DND-41 (cell line): Measurements from ENCODE around the gene LCN12.

ENCODE experiments used
- ATAC-seq: fragments of 200-7000 bp; cut with Tn5 transposase; 3 replicates; pipeline ENCODE4 v1.9.1; 2021; ENCODE audit warnings: low read depth; ENCODE audit not compliant: insufficient read depth
- DNase-seq: peaks from one replicate; pipeline ENCODE4 v3.0.0-alpha.2; 2020
- H2AFZ ChIP-seq: 2 replicates; pipeline ENCODE4 v1.6.0; 2012; ENCODE audit warnings: low read depth, low read length
- H3K27ac ChIP-seq: 2 replicates; pipeline ENCODE4 v1.5.1; 2012; ENCODE audit warnings: low read length, inconsistent platforms
- H3K27me3 ChIP-seq: fragments of 200-600 bp; sonication (generic); 2 replicates; pipeline ENCODE4 v1.6.0; 2012; ENCODE audit warnings: low read length, mild to moderate bottlenecking, inconsistent platforms; ENCODE audit not compliant: insufficient read depth, poor library complexity
- H3K36me3 ChIP-seq: 2 replicates; pipeline ENCODE4 v1.5.1; 2012; ENCODE audit warnings: low read length, inconsistent platforms; ENCODE audit not compliant: insufficient read depth
- H3K4me1 ChIP-seq: 2 replicates; pipeline ENCODE4 v1.5.1; 2012; ENCODE audit warnings: mild to moderate bottlenecking, low read length; ENCODE audit not compliant: insufficient read depth
- H3K4me2 ChIP-seq: 2 replicates; pipeline ENCODE4 v1.6.0; 2012; ENCODE audit warnings: mild to moderate bottlenecking, moderate library complexity, low read length, inconsistent platforms; ENCODE audit not compliant: insufficient read depth
- H3K4me3 ChIP-seq, 2 experiments: fragments of 200-600 bp in 1 of 2; shearing (Covaris generic) in 1 of 2; 2 replicates each; pipeline ENCODE4 v1.5.1; 2012 to 2016; ENCODE audit warnings: inconsistent platforms in 2 of 2, low read length in 2 of 2, mild to moderate bottlenecking in 2 of 2, low read depth in 1 of 2, moderate library complexity in 1 of 2
- H3K79me2 ChIP-seq: 2 replicates; pipeline ENCODE4 v1.6.0; 2012; ENCODE audit warnings: low read length, inconsistent platforms; ENCODE audit not compliant: insufficient read depth
- H3K9ac ChIP-seq: 2 replicates; pipeline ENCODE4 v1.6.0; 2012; ENCODE audit warnings: low read depth, mild to moderate bottlenecking, inconsistent platforms, low read length, moderate library complexity
- H3K9me3 ChIP-seq: 2 replicates; pipeline ENCODE4 v1.5.1; 2012; ENCODE audit warnings: low read length, moderate library complexity, mild to moderate bottlenecking, inconsistent platforms; ENCODE audit not compliant: insufficient read depth, severe bottlenecking
- H4K20me1 ChIP-seq: 2 replicates; pipeline ENCODE4 v1.6.0; 2012; ENCODE audit warnings: low read length; ENCODE audit not compliant: insufficient read depth
- EZH2 ChIP-seq: IDR thresholded peaks from 3 replicates; pipeline ENCODE4 v1.6.1; 2012; ENCODE audit warnings: borderline replicate concordance, low read depth, mild to moderate bottlenecking, moderate library complexity, low read length, inconsistent platforms; ENCODE audit not compliant: severe bottlenecking
- TF ChIP-seq, protein P1 (sequence below): IDR thresholded peaks from 2 replicates; pipeline ENCODE4 v1.5.1; 2012; ENCODE audit warnings: borderline replicate concordance, low read length, moderate library complexity, mild to moderate bottlenecking; ENCODE audit not compliant: poor library complexity, severe bottlenecking; ENCODE audit errors: extremely low read depth

Gene LCN12

DNA sequence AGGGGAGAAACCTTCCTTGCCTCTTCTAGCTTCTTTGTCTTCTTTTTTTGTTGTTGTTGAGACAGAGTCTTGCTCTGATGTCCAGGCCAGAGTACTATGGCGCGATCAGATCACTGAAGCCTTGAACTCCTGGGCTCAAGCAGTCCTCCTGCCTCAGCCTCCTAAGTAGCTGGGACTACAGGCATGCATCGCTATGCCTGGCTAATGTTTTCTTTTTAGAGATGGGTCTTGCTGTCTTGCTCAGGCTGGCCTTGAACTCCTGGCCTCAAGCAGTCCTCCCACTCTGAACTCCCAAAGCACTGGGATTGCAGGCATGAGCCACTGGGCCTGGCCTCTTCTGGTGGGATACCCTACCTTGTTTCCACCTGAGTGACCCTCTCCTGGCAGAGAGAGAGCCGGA, 36.8 kb downstream of the LCN12 start:
- no peak overlapping the region for H3K27ac ChIP-seq
- no peak for TF ChIP-seq EZH2
- TF ChIP-seq, protein P1, sequence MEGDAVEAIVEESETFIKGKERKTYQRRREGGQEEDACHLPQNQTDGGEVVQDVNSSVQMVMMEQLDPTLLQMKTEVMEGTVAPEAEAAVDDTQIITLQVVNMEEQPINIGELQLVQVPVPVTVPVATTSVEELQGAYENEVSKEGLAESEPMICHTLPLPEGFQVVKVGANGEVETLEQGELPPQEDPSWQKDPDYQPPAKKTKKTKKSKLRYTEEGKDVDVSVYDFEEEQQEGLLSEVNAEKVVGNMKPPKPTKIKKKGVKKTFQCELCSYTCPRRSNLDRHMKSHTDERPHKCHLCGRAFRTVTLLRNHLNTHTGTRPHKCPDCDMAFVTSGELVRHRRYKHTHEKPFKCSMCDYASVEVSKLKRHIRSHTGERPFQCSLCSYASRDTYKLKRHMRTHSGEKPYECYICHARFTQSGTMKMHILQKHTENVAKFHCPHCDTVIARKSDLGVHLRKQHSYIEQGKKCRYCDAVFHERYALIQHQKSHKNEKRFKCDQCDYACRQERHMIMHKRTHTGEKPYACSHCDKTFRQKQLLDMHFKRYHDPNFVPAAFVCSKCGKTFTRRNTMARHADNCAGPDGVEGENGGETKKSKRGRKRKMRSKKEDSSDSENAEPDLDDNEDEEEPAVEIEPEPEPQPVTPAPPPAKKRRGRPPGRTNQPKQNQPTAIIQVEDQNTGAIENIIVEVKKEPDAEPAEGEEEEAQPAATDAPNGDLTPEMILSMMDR: no peak
- peaks cover 2% of the 10 kb centered on the region for H3K27me3 ChIP-seq

DNA sequence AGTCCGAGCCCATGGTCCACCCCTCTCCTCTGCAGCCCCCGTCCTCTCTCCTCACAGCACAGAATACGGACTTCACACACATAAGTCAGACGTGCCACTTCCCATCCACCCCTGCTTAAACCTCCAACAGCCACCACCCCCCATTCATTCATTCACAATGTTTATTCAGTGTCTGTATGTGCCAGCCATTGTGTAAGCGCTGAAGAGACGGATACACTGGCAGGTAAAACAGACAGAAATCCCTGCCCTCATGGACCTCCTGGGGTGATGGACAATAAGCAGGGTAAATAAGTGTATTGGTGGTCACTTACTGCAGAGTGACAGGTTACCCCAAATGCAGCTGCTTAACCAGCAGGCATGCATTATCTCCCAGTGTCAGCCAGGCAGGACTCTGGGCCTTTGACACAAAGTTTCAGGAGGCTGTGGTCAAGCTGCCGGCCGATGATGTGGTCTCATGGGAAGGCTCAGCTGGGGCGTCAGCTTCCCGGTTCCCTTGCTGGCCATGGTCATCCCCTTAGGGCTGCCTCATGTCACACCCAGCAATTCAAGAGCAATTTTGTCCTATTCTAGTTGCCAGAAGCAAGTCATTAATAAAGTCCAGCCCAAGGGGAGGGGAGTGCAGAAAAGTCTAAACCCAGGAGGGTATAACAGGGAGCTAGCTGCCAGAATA, 38.3 kb downstream of the LCN12 start:
- no peak for DNase-seq
- Histone ChIP-seq H3K79me2 (peaks cover 16% of the 10 kb centered on the region), H3K4me3 (no peak overlapping the region), H3K27me3 (peaks cover 2% of the 10 kb centered on the region), H3K36me3 (peaks cover 12% of the 10 kb centered on the region), H4K20me1 (peaks cover 20% of the 10 kb centered on the region), H3K9me3 (no peaks in the 10 kb centered on the region), H3K9ac (no peak overlapping the region), H3K4me1 (peaks cover 11% of the 10 kb centered on the region), H2AFZ (no peak overlapping the region), H3K4me2 (no peak overlapping the region), H3K27ac (no peak overlapping the region)
- ATAC-seq: no peak
- no peak for TF ChIP-seq EZH2
- TF ChIP-seq, protein P1: no peak

More for the DNA sequence above, 36.8 kb downstream of the LCN12 start:
- no peaks in the 10 kb centered on the region for H3K9me3 ChIP-seq
- DNase-seq (no peak), ATAC-seq (no peak)
- no peak overlapping the region for H3K9ac ChIP-seq
- H3K4me1 ChIP-seq: peaks cover 11% of the 10 kb centered on the region
- H2AFZ ChIP-seq: no peak overlapping the region
- peaks cover 8% of the 10 kb centered on the region for H3K36me3 ChIP-seq
- peaks cover 12% of the 10 kb centered on the region for H4K20me1 ChIP-seq
- H3K79me2 ChIP-seq: peaks cover 15% of the 10 kb centered on the region
- H3K4me2 ChIP-seq: no peak overlapping the region
- no peak overlapping the region for H3K4me3 ChIP-seq

DNA sequence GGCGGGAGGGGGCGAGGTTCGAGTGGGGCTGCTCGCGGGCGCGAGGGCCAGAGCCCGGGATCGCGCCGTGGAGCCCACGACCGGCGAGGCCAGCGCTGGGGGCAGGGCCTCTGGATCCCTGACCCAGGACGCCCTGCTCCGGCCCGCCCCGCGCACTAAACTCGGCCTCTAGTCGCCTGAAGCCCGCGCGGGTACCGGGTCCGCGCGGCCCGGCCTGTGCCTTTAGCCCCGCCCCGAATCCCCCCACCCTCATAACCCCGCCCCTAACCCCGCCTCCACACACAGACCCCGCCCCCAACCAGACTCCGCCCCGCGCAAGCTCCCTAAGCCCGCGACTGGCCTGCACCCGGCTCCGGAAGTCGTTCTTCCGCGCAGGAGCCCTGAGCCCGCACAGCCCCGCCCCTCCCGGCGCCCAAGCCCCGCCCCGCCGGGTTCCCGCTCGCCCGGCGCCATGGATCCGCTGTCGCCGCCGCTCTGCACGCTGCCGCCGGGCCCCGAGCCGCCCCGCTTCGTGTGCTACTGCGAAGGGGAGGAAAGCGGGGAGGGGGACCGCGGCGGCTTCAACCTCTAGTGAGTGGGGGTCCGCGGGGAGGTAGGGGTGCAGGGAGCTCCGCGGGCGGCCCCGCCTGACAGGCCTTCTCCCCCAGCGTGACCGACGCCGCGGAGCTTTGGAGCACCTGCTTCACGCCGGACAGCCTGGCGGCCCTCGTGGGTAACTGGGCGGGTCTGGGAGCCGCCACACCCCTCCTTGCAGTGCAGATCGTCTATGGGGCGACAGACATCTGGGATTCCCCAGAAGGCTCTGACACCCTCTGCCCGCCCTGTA, 40.1 kb downstream of the LCN12 start, which contains the start of gene PAXX:
Gene PAXX (plus strand): TSS at position 430 of the 826 bp plus-strand sequence. CDS start 22 bp downstream, at position 452.
- peak within 1 kb of the TSS; percentile 88 for H3K9ac ChIP-seq
- H3K27me3 ChIP-seq: peaks cover 2% of the 10 kb centered on the region
- peaks cover 26% of the 10 kb centered on the region for H4K20me1 ChIP-seq
- H3K4me2 ChIP-seq: peak within 1 kb of the TSS; percentile 98
- peak within 1 kb of the TSS; percentile 69 for H2AFZ ChIP-seq
- TF ChIP-seq, protein P1: no peak
- no peak for TF ChIP-seq EZH2
- peaks cover 12% of the 10 kb centered on the region for H3K36me3 ChIP-seq
- H3K4me3 ChIP-seq: peak within 1 kb of the TSS; percentile 58 to 76
- peak within 1 kb of the TSS; percentile 75 for H3K27ac ChIP-seq
- H3K79me2 ChIP-seq: peaks cover 16% of the 10 kb centered on the region
- peak; percentile 92 for DNase-seq
- H3K9me3 ChIP-seq: no peaks in the 10 kb centered on the region
- peaks cover 16% of the 10 kb centered on the region for H3K4me1 ChIP-seq
- peak; percentile 88 for ATAC-seq
